Right lobe of liver (tissue), 6 donors: ENCODE data around the gene FBXO15. TPM values are rescaled to one million over a fixed set of nuclear protein-coding genes. Genes with fewer than 3 reads are reported as not detected.

Source experiments
- ATAC-seq, 4 donors: fragments of 200-7000 bp; cut with Tn5 transposase; one replicate each; pipeline ENCODE4 v1.9.1; 2020; ENCODE audit warnings: mild to moderate bottlenecking in 4 of 4, moderate library complexity in 4 of 4
- DNase-seq, 3 donors: peaks; one replicate each; pipeline ENCODE4 v3.0.0-alpha.2; 2020
- H3K27ac ChIP-seq, 3 donors: fragments of 200-600 bp; one replicate each; pipeline ENCODE4 v1.8.0; 2022
- H3K27me3 ChIP-seq, 2 donors: fragments of 200-600 bp; one replicate each; pipeline ENCODE4 v1.8.0; 2022
- H3K36me3 ChIP-seq, 4 donors: fragments of 200-600 bp; sonication (generic) in 1 of 4; one replicate each; pipeline versions ENCODE4 v1.5.1 to v1.8.0; 2017 to 2022; ENCODE audit warnings: control low read depth in 1 of 4
- H3K4me1 ChIP-seq, 4 donors: fragments of 200-600 bp; sonication (generic) in 1 of 4; one replicate each; pipeline versions ENCODE4 v1.5.1 to v1.8.0; 2017 to 2022; ENCODE audit warnings: control low read depth in 1 of 4
- H3K4me3 ChIP-seq, 3 donors: fragments of 200-600 bp; one replicate each; pipeline ENCODE4 v1.8.0; 2022
- H3K9me3 ChIP-seq, 4 donors: fragments of 200-600 bp; sonication (generic) in 1 of 4; one replicate each; pipeline versions ENCODE4 v1.5.1 to v1.8.0; 2017 to 2022; ENCODE audit warnings: control low read depth in 1 of 4
- CTCF ChIP-seq, 4 donors: fragments of 200-600 bp in 3 of 4; fragments of 450-650 bp in 1 of 4; IDR thresholded peaks; one replicate each; pipeline versions ENCODE4 v1.5.1 to v1.8.0; 2016 to 2022; ENCODE audit warnings: antibody characterized with exemption in 4 of 4, mild to moderate bottlenecking in 2 of 4
- POLR2A ChIP-seq: fragments of 450-650 bp; IDR thresholded peaks from one replicate; pipeline ENCODE4 v1.6.1; 2017; ENCODE audit warnings: antibody characterized with exemption, mild to moderate bottlenecking
- WGBS: methylation state at CpG from one replicate; pipeline ENCODE4 v1.1.6; 2018; ENCODE audit warnings: low coverage, low lambda C conversion rate; ENCODE audit not compliant: insufficient coverage; ENCODE audit errors: missing lambda C conversion rate; 5-methylcytosine and 5-hydroxymethylcytosine counted together
- intact Hi-C, 2 donors: fragments of 100-400 bp; cut with DNase I; formaldehyde crosslinking; loops; one replicate each; pipeline versions ENCODE4 v1.11.2 to v1.14.1; 2022
- total RNA-seq, 6 experiments: library from RNA; depleted of rRNA in 2 of 6; stranded (reverse); fragments of >200 nt in 2 of 6; fragmentation: NEBNext Ultra II Directional in 3 of 6; extraction: Animal tissue kit (Norgen Biotek cat#: 25700) in 3 of 6; gene quantifications; one replicate each; pipeline versions ENCODE4 v1.1.0 to v1.2.4, GENCODE V29; 2016 to 2023
- donor health status: DM: no; HTN: yes; CAD: no.
- donor health status: DM: no; HTN: no; CAD: no.
- donor health status: DM: no; HTN: no; CAD: no.
- donor health status: DM: no; HTN: yes; CAD: no.
- donor health status: DM: no; HTN: yes; CAD: no.

Gene FBXO15
- total RNA-seq, 6 experiments from 2014 or later: 0.19 to 1.7 (median 0.60) TPM; not detected in 1

- Histone ChIP-seq H3K4me1 (no peaks in the 10 kb centered on the region), H3K4me3 (no peak overlapping the region), H3K27me3 (no peaks in the 10 kb centered on the region), H3K36me3 (no peaks in the 10 kb centered on the region), H3K27ac (no peak overlapping the region), H3K9me3 (no peaks in the 10 kb centered on the region)
- 55% methylated on average over 12 of the region's 13 CpGs for WGBS
- intact Hi-C loops: no loop called here
- ATAC-seq (no peak), DNase-seq (no peak)
- TF ChIP-seq POLR2A (no peak), CTCF (IDR thresholded peaks at IDR 0.05) (no peak)
Measured at GRCh38 chr18:74069178-74070050, 78.2 kb downstream of the FBXO15 start.

GRCh38 chr18:74068296-74068695 lies 79.3 kb downstream of the FBXO15 start:
- Histone ChIP-seq H3K4me3 (no peak overlapping the region), H3K36me3 (no peaks in the 10 kb centered on the region), H3K4me1 (no peaks in the 10 kb centered on the region), H3K27ac (no peak overlapping the region), H3K9me3 (no peaks in the 10 kb centered on the region), H3K27me3 (no peaks in the 10 kb centered on the region)
- no peak for TF ChIP-seq POLR2A
- no peak for TF ChIP-seq CTCF (IDR thresholded peaks at IDR 0.05)
- DNase-seq (no peak), ATAC-seq (no peak)
- 67% methylated on average over 3 of the region's 3 CpGs for WGBS
- intact Hi-C loops: no loop called here

DNA sequence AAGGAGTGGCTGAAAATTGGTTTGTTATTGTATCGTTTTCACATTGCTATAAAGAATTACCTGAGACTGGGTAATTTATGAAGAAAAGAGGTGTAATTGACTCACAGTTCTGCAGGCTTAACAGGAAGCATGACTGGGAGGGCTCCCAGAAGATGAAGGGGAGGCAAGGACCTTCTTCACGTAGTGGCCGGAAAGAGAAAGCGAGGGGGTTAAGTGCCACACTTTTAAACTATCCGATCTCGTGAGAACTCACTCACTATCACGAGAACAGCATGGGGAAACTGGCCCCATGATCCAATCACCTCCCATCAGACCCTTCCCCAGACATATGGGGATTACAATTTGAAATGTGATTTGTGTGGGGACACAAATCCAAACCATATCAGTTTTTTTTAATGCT lies 81.6 kb downstream of the FBXO15 start:
- H3K27ac ChIP-seq: no peak overlapping the region
- WGBS: 58% methylated on average over 2 of the region's 7 CpGs

DNA sequence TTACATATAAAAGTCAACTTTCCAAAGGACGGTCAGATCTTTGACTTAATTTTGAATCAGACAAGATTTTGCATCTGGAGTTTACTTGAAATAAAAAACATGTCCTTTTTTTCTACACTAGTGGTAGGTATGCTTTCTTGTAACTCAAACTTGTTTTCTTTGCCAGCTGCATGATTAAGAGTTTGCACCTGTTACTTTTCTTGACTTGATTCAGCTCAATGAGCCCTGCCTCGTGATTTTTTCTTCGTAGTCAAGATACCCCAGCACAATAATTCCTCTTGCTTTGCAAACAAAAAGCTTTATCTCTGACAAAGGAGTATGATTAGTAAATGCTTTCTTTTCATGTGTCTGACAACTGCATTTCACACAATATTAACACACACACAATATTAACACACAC lies 82.3 kb downstream of the FBXO15 start:
- no peak for DNase-seq

More for the DNA sequence above, 81.6 kb downstream of the FBXO15 start:
- H3K27me3 ChIP-seq: no peaks in the 10 kb centered on the region
- H3K36me3 ChIP-seq: no peaks in the 10 kb centered on the region
- H3K9me3 ChIP-seq: no peaks in the 10 kb centered on the region
- H3K4me3 ChIP-seq: no peak overlapping the region
- ATAC-seq (no peak), DNase-seq (no peak)
- peaks cover 0 to 8% (median 0%) of the 10 kb centered on the region in 4 donors for H3K4me1 ChIP-seq
- intact Hi-C loops: no loop called here
- TF ChIP-seq POLR2A (no peak), CTCF (IDR thresholded peaks at IDR 0.05) (no peak)

More for the DNA sequence above, 82.3 kb downstream of the FBXO15 start:
- H3K27ac ChIP-seq: no peak overlapping the region
- H3K4me1 ChIP-seq: peaks cover 0 to 8% (median 0%) of the 10 kb centered on the region in 4 donors
- intact Hi-C loops: no loop called here
- H3K36me3 ChIP-seq: no peaks in the 10 kb centered on the region
- 36% methylated on average over 3 of the region's 3 CpGs for WGBS
- H3K9me3 ChIP-seq: no peaks in the 10 kb centered on the region
- no peak for ATAC-seq
- no peak overlapping the region for H3K4me3 ChIP-seq
- no peak for TF ChIP-seq CTCF (IDR thresholded peaks at IDR 0.05)
- TF ChIP-seq POLR2A: no peak
- no peaks in the 10 kb centered on the region for H3K27me3 ChIP-seq
